ENCODE data around the gene TBX3. TPM values are rescaled to one million over a fixed set of nuclear protein-coding genes. Genes with fewer than 3 reads are reported as not detected.
A peak's percentile ranks its signal among the peaks of the same experiment; 100 is the strongest.

Gene TBX3
- total RNA-seq, 1 donor from 2014 or later: 16.3 TPM

DNA sequence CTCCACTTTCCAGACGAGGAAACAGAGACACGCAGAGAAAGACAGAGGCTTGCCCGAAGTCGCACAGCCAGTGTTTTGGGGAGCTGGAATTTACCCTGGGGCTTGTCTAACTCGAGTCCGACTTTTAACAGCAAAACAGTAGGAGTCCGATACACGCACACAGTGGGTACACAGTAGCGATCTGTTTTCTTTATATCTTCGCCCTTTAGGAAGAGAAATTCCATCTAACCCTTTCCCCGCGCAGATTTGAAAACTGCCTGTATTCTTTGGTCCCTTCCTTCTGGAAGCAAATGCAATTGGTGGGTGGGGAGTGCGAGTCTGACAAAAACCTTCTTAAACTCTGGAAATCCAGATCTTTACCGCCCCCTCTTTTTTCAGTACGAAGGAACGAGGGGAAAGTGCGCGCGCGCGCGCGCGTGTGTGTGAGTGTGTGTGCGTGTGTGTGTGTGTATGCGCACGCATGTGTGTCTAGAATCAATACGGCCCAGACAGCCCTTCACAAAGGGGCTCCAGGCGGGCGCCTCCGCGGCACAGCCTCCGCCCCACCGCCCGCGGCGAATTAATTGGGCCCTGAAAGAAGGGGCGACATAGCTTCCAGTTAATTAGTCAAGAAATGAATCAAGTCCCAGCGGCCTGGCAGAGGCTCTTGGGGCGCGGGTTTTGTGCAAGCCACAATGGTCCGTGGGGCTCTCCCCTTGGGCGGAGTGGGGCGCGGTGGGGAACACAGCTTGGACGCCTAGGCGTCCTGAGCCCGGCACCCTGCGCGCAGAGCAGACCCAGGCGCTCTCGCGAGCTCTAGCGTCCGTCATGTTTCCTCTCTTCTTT is 14.0 kb upstream of the TBX3 start:
- no peak for DNase-seq
- ATAC-seq: no peak
- intact Hi-C loops (cut with micrococcal nuclease): no loop called here

DNA sequence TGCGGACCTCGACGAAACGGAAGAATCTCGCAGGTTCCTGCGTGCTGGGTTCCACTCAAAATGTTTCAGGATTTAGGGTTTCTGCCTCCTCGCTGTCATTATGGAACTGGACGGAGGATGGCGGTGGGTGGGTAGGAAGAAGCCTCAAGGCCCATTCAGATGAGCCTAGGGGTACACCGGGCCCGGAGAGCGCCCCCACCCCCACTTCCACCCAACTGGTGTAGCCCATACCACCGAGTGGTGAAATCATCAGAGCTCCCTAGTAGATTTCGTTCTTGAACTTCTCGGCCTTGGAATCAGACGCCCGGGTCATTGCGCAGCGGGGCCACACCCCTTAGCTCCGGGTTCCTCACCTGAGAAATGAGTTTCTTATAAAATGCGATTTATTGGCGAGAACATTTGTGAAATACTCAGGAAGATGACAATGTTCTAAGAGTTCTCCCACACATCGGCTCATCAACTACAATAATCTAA is 13.3 kb upstream of the TBX3 start:
- intact Hi-C loops (cut with micrococcal nuclease): no loop called here
- no peak for ATAC-seq
- no peak for DNase-seq

DNA sequence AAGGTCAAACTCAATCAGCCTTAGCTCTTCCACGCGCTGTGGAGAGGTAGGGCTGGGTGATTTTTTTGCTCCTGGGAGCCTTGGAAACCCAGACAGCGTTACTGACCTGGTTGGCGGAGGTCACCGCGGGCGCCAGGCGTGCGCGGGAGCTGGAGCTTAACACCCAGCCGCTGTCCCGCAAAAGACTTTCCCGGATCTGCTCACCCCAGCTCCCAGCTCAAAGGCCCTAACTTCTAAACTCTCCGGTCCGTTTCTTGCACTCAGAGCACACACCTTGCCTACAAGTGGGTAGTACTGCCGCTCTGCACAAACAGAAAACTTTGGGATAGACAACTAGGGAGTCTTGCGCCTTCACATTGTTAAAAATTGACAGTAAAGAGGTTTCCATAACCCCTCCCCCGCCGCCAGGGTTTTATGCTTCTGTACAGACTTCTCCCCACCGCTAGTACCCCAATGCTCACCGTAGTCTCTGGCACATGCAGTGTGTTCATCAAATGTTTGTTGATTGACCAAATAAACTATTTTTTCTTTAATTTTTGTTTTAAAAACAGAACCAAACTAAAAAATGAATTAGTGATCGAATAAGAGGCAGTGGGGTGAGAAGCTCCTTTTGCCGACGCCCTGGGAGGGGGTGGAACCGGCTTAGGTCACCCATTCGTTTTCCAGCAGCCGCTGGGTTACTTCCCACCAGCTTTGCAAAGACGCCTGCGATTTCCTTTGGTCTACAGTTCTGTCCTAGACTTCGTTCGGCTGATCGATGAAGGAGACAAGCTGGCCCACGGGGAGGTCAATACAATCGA is 12.7 kb upstream of the TBX3 start:
- ATAC-seq (no peak), DNase-seq (no peak)
- intact Hi-C loops (cut with micrococcal nuclease): no loop called here

DNA sequence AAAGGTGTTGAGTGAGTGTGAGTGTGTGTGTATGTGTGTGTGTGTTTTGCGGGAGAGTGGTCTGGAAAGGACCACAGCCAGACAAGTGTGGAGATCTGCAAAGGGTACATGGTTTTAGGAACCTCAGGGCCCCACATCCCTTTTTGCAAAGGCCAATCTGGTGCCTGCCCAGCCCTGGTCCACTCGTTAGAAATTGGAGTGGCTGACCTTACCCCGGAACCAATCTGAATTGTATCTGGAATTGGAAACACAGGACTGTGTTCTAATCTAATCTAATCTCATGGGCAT is 11.3 kb upstream of the TBX3 start:
- ATAC-seq (no peak), DNase-seq (no peak)
- intact Hi-C loops (cut with micrococcal nuclease): no loop called here

DNA sequence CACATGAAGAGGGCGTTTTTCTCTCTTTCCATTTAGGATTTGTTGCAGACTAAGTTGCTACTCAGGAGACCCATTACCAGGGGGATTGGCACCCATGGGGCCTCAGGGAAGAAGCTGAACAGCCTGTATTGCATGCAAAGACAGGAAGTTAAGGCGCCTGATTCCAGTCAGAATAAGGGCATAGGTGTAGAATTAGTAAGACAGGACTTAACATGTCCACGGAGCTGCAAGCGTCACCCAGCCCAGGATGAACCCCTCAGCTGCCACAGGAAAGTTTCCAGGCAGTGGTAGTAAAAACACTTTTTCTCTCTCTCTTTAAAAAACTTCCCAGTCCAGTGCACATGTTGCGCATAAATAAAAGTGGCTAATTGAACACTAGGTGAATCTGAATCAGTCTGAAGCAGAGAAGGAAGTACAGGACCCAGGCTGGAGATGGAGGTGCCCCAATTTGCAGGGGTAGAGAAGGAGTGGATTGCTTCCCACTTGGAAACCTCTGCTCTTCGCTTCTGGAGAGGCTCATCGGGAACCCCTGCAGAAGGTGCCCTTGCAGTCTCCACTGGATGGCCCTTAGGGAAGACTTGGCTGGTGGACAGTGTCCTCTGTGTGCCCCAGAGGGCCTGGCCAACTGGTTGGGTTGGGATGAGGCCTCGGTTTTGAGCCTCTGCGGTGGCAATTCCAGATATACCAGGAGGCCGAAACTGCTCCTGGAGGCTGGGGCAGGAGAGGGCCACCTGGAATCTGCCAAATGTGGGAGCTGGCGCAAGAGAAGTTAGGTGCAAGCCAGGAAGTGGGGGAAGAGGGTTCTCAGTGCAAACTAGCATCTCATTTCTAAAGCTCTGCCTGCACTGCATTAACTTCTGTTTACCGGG is 10.7 kb upstream of the TBX3 start:
- ATAC-seq (no peak), DNase-seq (no peak)
- intact Hi-C loops (cut with micrococcal nuclease): no loop called here

DNA sequence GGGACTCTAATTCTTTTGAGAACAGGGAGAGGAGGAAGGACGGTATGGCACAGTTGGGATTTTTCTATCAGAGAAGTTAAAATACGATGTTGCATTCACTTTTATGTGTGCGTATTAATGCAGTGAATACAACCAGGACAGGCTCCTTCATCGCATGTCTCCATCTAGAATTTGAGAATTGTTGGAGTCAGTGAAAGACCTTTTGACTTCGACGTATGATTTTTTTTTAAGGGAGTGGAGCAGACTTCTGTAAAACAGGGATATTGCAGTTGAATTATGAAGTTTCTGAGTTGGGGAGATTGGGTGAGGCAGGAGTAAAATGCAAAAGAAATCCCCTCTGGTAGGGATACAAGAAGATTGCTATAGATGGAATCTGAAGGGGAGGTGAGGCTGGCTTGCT is 9.6 kb upstream of the TBX3 start:
- ATAC-seq (no peak), DNase-seq (no peak)
- intact Hi-C loops (cut with micrococcal nuclease): no loop called here

DNA sequence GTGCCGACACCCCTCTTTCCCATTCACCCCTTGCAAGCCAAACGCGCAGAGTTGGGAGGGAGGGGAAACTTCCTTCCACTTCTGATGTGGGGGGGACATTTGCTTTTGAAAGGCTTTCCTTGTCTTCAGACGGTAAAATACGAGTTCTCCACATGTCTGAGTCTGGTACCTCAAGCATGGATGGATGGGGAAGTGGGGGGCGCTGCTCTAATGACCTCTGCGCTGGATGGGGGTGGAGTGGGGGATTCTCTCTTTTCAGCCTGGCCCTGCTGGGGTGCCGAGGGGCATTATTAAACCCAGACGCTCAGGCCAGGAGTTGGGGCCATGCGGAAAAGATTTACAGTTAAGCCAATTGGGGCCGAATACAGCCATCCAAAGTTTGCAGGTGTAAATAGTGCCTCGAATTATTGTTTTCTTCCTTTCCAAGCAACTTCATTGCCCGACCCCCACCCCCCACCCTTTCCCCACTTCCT is 9.1 kb upstream of the TBX3 start:
- DNase-seq: no peak
- intact Hi-C loops (cut with micrococcal nuclease): no loop called here

DNA sequence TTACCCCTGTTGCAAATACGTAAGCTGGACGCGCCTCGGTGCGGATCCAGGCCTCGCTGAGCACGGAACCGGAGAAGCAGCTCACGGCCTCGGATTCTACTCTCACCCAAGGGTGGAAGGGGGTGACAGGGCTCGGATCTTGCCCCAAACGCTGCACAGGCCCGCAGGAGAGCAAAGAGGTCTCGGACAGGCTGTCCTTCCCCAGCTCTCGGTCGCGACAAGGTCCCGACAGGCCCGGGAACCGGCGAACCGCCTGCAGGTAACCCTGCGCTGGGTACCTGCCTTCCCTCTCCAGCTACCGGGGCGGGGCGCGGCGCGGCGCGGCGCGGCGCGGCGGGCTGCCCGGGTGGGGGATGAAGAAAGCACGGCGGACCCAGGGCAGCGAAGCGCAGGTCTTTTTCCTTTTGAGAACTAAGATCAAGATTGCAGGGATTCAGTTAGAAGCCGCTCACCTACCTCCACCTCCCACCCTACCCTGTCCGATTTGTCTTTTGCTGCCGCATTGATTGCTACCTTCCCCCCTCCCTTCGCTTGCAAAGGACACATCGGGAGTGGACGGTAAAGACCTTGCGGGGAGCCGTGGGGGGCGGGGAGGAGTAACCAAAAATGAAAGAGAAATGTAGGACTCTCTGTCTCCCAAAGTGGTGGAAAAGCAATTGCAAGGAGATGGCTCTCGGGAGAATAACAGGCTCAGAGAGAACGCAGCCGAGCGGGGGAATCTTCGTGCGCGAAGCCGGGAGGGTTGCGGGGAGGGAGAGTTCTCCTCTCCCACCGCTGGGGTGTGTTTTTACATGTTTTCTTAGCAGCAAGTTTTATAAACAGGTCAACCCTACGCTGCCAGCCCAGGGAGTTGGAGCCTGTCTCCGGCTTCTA is 8.4 kb upstream of the TBX3 start:
- DNase-seq (no peak), ATAC-seq (peak; percentile 26)
- intact Hi-C loops (cut with micrococcal nuclease): no loop called here

More for the DNA sequence above, 9.1 kb upstream of the TBX3 start:
- no peak for ATAC-seq

DNA sequence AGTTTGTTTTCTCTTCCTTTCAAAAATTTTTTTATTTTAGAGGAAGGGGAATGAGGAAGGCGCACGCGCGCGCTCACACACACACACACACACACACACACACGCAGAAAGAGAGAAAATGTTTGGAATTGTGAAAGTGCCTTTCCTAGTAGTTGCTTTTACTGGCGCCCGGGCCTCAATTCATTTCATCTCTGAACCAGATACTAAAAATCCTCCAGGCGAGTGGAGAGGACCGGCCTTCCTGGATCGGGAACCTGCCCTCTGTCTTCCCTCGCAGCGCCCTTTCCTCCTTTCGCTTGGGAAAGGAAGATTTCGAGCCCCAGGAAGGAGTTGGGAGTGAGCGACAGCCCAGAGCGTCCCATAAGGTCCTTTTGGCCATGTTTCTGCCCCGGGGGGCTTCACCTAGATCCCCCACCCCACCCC is 7.8 kb upstream of the TBX3 start:
- DNase-seq (no peak), ATAC-seq (no peak)
- intact Hi-C loops (cut with micrococcal nuclease): no loop called here

DNA sequence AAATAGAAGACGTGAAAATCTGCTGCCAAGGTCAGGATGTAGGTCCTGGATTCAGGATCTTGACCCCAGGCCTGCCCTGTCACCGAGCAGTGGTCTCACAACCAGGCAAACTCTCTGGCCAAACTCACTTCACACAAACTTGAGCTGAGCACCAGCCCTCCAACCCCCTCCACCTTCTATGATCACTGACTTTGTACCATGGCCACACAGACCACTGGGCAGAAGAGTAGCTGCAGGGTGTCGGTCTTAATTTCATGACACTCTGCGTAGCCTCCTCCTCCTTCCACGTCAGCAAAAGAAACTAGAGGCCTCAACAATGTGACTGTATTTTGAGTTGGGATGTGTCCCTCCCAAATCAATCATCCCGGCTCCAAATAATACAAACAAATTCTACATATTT is 7.2 kb upstream of the TBX3 start:
- no peak for DNase-seq
- no peak for ATAC-seq
- intact Hi-C loops (cut with micrococcal nuclease): no loop called here

DNA sequence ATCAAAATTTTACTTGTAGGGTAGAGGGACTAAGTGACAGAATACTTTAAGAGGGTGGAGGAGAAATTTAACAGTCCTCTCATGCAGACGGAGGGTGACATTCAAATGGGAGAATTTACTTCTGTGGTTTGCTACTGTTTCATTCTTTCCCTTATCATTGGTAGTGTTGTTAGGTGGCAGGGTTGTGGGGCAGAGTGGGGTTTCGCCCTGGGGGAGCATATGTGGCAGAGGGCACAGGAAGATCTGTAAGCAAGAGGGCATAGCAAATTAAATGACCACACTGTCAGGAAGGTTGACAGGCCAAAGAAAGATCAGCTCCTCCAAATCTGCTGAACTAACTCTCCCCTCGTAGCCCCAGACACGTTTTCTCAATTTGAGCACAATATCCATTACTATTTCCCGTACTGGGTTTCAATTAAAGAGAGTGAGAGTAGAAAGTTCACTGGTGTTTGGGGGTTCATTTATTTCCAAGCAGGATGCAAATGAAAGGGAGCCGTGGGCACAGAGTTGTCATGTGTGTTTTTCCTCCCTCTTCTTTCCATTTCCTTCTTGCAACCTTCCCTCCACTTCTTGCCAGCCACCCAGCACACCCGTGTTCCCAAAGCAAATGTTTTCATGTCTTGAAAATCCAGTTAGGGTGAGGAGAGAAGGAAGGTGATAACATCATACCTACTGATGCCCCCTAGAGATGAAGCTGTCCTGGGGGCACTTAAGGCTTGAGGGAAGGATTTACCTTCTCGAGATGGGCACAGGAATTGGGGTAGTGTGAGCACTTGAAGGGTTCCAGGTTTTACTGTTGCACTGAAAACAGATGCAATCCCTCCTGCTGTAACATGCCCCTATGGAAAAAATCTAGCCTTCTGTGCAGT is 6.5 kb upstream of the TBX3 start:
- no peak for ATAC-seq
- DNase-seq: no peak
- intact Hi-C loops (cut with micrococcal nuclease): no loop called here

DNA sequence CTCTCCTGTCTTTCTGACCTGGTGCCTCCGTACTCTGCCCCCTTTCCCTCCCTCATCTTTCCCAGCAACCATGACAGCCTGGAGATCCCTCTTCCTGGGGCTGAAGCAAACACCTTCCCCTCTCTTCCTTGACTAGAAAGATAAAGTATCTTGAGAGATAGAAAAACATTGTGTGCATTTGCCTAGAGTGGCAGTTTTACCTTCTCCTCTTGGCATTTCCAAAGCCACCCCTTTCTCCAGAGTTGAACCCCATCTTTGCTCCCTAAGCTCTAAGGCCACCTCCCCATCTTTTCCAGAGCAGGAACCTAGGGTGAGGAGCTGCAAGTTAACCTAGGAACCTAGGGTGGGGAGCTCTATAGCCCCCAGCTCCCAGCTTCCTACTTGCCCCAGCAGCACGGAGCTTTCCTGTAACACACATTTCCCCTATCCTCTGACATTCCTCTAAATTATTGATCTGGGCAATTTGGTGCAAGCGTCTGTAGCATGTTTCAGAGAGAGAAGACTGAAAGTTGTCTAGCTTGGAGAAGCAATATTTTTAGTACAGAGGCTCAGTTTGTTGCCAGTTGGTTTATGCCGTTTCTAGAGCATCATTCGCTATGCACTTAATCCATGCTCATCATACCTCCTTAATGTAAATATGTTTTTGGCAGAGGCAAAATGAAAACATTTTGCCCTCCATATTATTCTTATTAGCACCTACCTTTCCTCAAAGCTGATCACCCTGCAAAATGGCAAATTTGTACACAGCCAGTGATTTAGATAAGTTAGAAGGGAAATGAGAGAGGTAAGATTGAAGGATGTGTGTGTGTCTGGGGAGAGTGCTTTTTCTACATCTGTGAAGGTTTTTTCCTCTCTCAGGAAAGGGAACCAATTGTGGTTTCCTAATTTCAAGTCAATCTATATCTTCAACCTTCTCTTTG is 5.4 kb upstream of the TBX3 start:
- DNase-seq (no peak), ATAC-seq (no peak)
- intact Hi-C loops (cut with micrococcal nuclease): no loop called here

DNA sequence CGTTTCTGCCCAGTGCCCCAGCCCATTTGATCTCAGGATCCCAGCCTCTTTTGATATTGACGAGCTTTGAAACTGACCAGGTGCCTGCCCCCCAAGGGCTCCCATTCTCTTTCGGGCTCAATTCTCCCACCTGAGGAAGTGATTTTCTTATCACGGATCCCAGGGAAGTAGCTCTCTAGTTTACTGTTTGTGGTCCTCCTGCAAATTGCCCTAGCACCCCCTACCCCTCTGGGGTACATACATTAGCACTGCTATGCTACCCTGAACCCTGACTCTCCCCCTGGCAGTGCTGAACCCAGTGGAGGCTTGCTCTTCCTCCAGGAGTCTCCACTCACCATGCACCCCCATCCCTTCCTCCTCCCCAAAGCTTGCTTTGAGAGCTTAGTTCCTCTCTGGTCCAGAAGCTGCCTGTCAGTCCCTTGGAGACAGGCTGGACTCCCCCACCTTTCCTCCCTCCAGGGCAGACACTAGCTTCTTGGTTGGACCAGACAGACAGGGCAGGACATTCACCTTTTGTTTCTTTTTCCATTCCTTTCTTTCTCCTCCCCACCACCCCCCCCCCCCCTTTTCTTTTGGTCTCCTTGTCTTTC is 4.4 kb upstream of the TBX3 start:
- DNase-seq (no peak), ATAC-seq (no peak)
- intact Hi-C loops (cut with micrococcal nuclease): no loop called here

DNA sequence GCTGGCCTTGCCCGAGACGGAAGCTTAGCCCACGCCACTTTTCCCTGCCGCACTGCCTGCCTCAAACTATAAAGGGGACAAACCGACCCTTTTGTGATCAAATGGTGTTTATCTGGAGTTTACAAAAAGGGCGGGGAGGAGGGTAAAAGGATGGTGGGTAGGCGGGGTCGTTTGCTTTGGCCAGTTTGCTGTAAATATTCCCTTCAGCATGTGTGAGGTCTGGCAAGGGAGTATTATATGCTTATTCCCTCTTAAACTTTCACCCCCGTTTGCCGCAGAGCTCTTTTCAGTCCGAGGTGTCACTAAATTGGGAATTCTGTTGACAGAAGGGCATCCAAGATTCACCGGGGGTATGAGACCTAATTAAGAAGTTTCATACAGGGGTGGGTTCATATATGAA is 3.8 kb upstream of the TBX3 start:
- intact Hi-C loops (cut with micrococcal nuclease): no loop called here
- ATAC-seq: no peak

DNA sequence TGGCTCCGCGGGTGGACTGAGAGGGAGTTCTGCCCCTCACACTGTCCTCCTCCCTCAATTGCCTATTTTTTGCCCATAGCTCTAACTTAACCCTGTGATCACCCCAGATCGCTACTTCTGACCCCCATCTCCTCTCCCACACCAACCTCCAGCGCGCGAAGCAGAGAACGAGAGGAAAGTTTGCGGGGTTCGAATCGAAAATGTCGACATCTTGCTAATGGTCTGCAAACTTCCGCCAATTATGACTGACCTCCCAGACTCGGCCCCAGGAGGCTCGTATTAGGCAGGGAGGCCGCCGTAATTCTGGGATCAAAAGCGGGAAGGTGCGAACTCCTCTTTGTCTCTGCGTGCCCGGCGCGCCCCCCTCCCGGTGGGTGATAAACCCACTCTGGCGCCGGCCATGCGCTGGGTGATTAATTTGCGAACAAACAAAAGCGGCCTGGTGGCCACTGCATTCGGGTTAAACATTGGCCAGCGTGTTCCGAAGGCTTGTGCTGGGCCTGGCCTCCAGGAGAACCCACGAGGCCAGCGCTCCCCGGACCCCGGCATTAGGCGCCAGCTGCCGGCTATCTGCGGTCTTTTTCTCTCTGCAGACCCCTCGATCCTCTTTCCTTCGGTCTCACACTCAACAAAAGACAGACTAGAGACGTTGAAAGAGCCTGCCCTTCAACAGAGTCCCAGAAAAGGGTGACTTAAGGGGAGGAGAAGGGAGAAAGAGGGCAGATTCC is 3.0 kb upstream of the TBX3 start:
- DNase-seq (no peak), ATAC-seq (no peak)
- intact Hi-C loops (cut with micrococcal nuclease): no loop called here

More for the DNA sequence above, 3.8 kb upstream of the TBX3 start:
- DNase-seq: no peak

DNA sequence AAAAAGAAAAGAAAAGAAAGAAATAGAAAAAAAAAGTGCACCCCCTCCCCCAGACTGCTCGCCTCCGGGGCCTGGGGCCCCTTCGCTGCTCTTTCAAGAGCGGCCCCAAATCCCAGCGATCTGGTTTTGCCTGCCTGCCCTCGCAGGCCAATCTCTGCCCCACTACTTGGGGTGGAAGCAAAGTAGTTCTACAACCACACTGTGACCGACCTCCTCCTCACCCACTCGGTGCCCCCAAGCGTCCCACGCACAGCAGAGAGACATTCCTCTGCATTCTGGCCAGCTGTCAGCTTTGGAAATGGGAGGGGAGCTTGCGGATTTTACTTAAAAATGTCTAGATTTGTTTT is 2.4 kb upstream of the TBX3 start:
- DNase-seq (no peak), ATAC-seq (no peak)
- intact Hi-C loops (cut with micrococcal nuclease): no loop called here

Data from left ventricle myocardium superior (tissue), 1 donor.